ENCODE measurements around the gene CBX7. TPM values are rescaled to one million over a fixed set of nuclear protein-coding genes. Genes with fewer than 3 reads are reported as not detected.

CBX7 gene
- total and polyA plus RNA-seq, 2 of the 8 experiments (the other 6 are each of a cell fraction or from before 2014, with no cell fraction given): 6.9 to 8.7 TPM

GRCh38 chr22:39098026-39098425 lies 54.5 kb downstream of the CBX7 start:
- Histone ChIP-seq H2BK5ac (ENCODE audit: low read depth, low read length) (peak overlapping the region; percentile 90; the same call in 1 of the 2 replicates), H3K79me2 (ENCODE audit: control insufficient read depth in 1 of 2, insufficient read depth in 2 of 2, low read length in 2 of 2) (no peaks in the 10 kb centered on the region), H3K56ac (replicated peaks; ENCODE audit: insufficient read length, low read depth, low read length) (no peak overlapping the region), H3K14ac (ENCODE audit: insufficient read length) (no peak overlapping the region), H4K20me1 (replicated peaks in 1 of 2; ENCODE audit: control insufficient read depth in 1 of 2, insufficient read depth in 2 of 2, low read length in 2 of 2) (no peaks in the 10 kb centered on the region), H2BK20ac (ENCODE audit: low read length) (no peak overlapping the region), H4K5ac (ENCODE audit: insufficient read length, low read depth, low read length) (no peak overlapping the region), H3K23me2 (ENCODE audit: low read depth, low read length) (no peaks in the 10 kb centered on the region), H2BK15ac (ENCODE audit: low read length) (no peak overlapping the region), H3K27me3 (replicated peaks in 1 of 4; ENCODE audit: control insufficient read depth in 3 of 4, extremely low read depth in 1 of 4, insufficient read depth in 3 of 4, low read length in 3 of 4) (no peaks in the 10 kb centered on the region), H2BK120ac (replicated peaks; ENCODE audit: low read depth, low read length) (no peak overlapping the region), H3K4me1 (replicated peaks in 1 of 4; ENCODE audit: control insufficient read depth in 3 of 4, insufficient read depth in 4 of 4, low read length in 3 of 4) (peaks cover 0 to 24% (median 9%) of the 10 kb centered on the region in 4 experiments; a peak in 6 of 7 replicates), H3K79me1 (ENCODE audit: low read depth, low read length) (no peaks in the 10 kb centered on the region), H3K36me3 (ENCODE audit: control insufficient read depth in 2 of 4, insufficient read depth in 4 of 4, low read length in 3 of 4) (no peaks in the 10 kb centered on the region), H3K9me3 (ENCODE audit: insufficient read depth in 2 of 2, low read depth in 1 of 2, low read length in 1 of 2) (no peaks in the 10 kb centered on the region), H2BK12ac (ENCODE audit: low read depth, low read length) (0 out of 2 replicates have a peak overlapping the region, but pooled peaks have one; percentile 80), H3K4me2 (ENCODE audit: insufficient read depth in 1 of 2, low read depth in 2 of 2, low read length in 2 of 2) (no peak overlapping the region), H4K8ac (ENCODE audit: extremely low read depth, insufficient read depth, low read length) (no peak overlapping the region; the same call in 1 of the 2 replicates), H3K18ac (ENCODE audit: extremely low read depth, low read length) (peak overlapping the region; percentile 60), H3K23ac (ENCODE audit: insufficient read length) (no peak overlapping the region), H2AK5ac (ENCODE audit: low read depth, low read length) (no peak overlapping the region), H3K4ac (replicated peaks; ENCODE audit: insufficient read length, low read depth, low read length) (no peak overlapping the region), H3K27ac (ENCODE audit: low read depth, low read length) (peak overlapping the region; percentile 39; the same call in 1 of the 2 replicates), H3K4me3 (ENCODE audit: extremely low read depth in 1 of 4, insufficient read depth in 2 of 4, low read depth in 3 of 4, low read length in 4 of 4) (no peak overlapping the region), H4K91ac (replicated peaks; ENCODE audit: insufficient read length, low read length) (no peak overlapping the region), H2AFZ (ENCODE audit: low read length) (peak overlapping the region; percentile 94; the same call in 1 of the 2 replicates), H3K9ac (replicated peaks in 1 of 4; ENCODE audit: extremely low read depth in 1 of 4, low read depth in 3 of 4, low read length in 3 of 4) (no peak overlapping the region; a peak in 1 of 7 replicates)
- peak; percentile 72 for FAIRE-seq
- 39% methylated on average over 6 of the region's 6 CpGs; no CpG with 5 or more reads in 1 of the 2 experiments for WGBS, 2 experiments (ENCODE audit: extremely low coverage in 1 of 2, insufficient coverage in 1 of 2, insufficient read length in 1 of 2, insufficient replicate concordance in 2 of 2, low coverage in 1 of 2, low lambda C conversion rate in 2 of 2, missing lambda C conversion rate in 1 of 2)
- POLR2A ChIA-PET (ENCODE audit: partially characterized antibody): interaction anchor here (0.6 to 1.6 kb wide), 6 partner anchors 9 to 86 kb away, joined by 3 to 8 read pairs (median 3); no protein-coding TSS in a partner anchor
- CTCF ChIA-PET (ENCODE audit: partially characterized antibody): interaction anchor here (0.9 to 2.9 kb wide), 11 partner anchors 12 to 462 kb away, joined by 3 to 10 read pairs (median 4); no protein-coding TSS in a partner anchor
- no peak for DNase-seq (ENCODE audit: low read depth in 1 of 2, low spot score in 2 of 2)
- TF ChIP-seq PHF8 (conservative IDR thresholded peaks at IDR 0.05; ENCODE audit: low read depth, low read length) (no peak), USF2 (IDR thresholded peaks at IDR 0.05; ENCODE audit: low read length) (peak; percentile 42; the same call in 1 of the 2 replicates), ASH2L (IDR thresholded peaks at IDR 0.05; ENCODE audit: low read length) (no peak), MAX (IDR thresholded peaks at IDR 0.05) (0 out of 2 replicates have a peak, but pooled peaks have one; percentile 29), SP1 (IDR thresholded peaks at IDR 0.05; ENCODE audit: low read depth, low read length) (no peak), CBX5 (IDR thresholded peaks at IDR 0.05; ENCODE audit: low read depth, low read length) (no peak), EZH2 (IDR thresholded peaks at IDR 0.05; ENCODE audit: low read depth, low read length, severe bottlenecking) (no peak), YY1 (IDR thresholded peaks at IDR 0.05; ENCODE audit: low read depth, low read length) (peak; percentile 81; the same call in 1 of the 2 replicates), NRF1 (IDR thresholded peaks at IDR 0.05; ENCODE audit: low read depth, low read length) (no peak), RAD21 (IDR thresholded peaks at IDR 0.05 in 1 of 2, conservative IDR thresholded peaks at IDR 0.05 in 1 of 2; ENCODE audit: low read depth in 2 of 2, low read length in 2 of 2) (peak in 1 of 2 experiments; percentile 5; a peak in 1 of 4 replicates), MAFK (IDR thresholded peaks at IDR 0.05; ENCODE audit: low read depth, low read length) (no peak)
